Endometrial microvascular endothelial cells (primary cell): Measurements from ENCODE around the gene HAS3. TPM values are rescaled to one million over a fixed set of nuclear protein-coding genes. Genes with fewer than 3 reads are reported as not detected.
"Not testable (repeated sequence)": the region's sequence is repeated elsewhere in the genome, so short reads cannot be mapped to it uniquely, and the experiment has no call there.

ENCODE experiments used
- in situ Hi-C: cut with HindIII; loops from 2 replicates; pipeline ENCODE4 v1.10.0; 2017; ENCODE audit warnings: low sequenced_read_pairs, low pct_unique_long_range_greater_than_20kb; ENCODE audit errors: inconsistent ontology term
- total RNA-seq: library from RNA; depleted of rRNA; stranded (reverse); fragments of >200 nt; gene quantifications from one replicate; pipeline ENCODE4 v1.2.3, GENCODE V29; 2015; ENCODE audit errors: inconsistent ontology term

Gene HAS3
- total RNA-seq, 1 donor from 2014 or later = not detected

GRCh38 chr16:69114346-69114975 lies 9.0 kb downstream of the HAS3 start:
- in situ Hi-C loops = loop anchor here (25.0 kb wide), 1 partner anchor 202 kb away; no protein-coding TSS in a partner anchor

GRCh38 chr16:69114976-69115355 lies 9.5 kb downstream of the HAS3 start:
- in situ Hi-C loops = loop anchor here (25.0 kb wide), 1 partner anchor 203 kb away; no protein-coding TSS in a partner anchor

- in situ Hi-C loops = loop anchor here (25.0 kb wide), 1 partner anchor 203 kb away; no protein-coding TSS in a partner anchor
Observed at GRCh38 chr16:69115361-69115760, 9.9 kb downstream of the HAS3 start.

- in situ Hi-C loops = loop anchor here (25.0 kb wide), 1 partner anchor 204 kb away; no protein-coding TSS in a partner anchor
Observed at GRCh38 chr16:69115837-69116236, 10.4 kb downstream of the HAS3 start.

- in situ Hi-C loops = loop anchor here (25.0 kb wide), 1 partner anchor 204 kb away; no protein-coding TSS in a partner anchor
Observed at GRCh38 chr16:69116256-69116875, 10.9 kb downstream of the HAS3 start.

GRCh38 chr16:69116906-69117305 lies 11.5 kb downstream of the HAS3 start:
- in situ Hi-C loops = loop anchor here (25.0 kb wide), 1 partner anchor 205 kb away; no protein-coding TSS in a partner anchor

GRCh38 chr16:69118468-69118867 lies 13.0 kb downstream of the HAS3 start:
- in situ Hi-C loops = loop anchor here (25.0 kb wide), 1 partner anchor 206 kb away; no protein-coding TSS in a partner anchor

- in situ Hi-C loops = loop anchor here (25.0 kb wide), 1 partner anchor 207 kb away; no protein-coding TSS in a partner anchor
Observed at GRCh38 chr16:69118994-69119393, 13.5 kb downstream of the HAS3 start.

- in situ Hi-C loops = loop anchor here (25.0 kb wide), 1 partner anchor 207 kb away; no protein-coding TSS in a partner anchor
Observed at GRCh38 chr16:69119536-69119935, 14.1 kb downstream of the HAS3 start.

GRCh38 chr16:69120096-69120664 lies 14.7 kb downstream of the HAS3 start:
- in situ Hi-C loops = loop anchor here (25.0 kb wide), 1 partner anchor 208 kb away; no protein-coding TSS in a partner anchor

- in situ Hi-C loops = loop anchor here (25.0 kb wide), 1 partner anchor 212 kb away; no protein-coding TSS in a partner anchor
Observed at GRCh38 chr16:69123910-69124309, 18.5 kb downstream of the HAS3 start.

- in situ Hi-C loops = loop anchor here (25.0 kb wide), 1 partner anchor 212 kb away; no protein-coding TSS in a partner anchor
Observed at GRCh38 chr16:69124406-69124805, 19.0 kb downstream of the HAS3 start.

GRCh38 chr16:69124961-69125360 lies 19.5 kb downstream of the HAS3 start:
- in situ Hi-C loops = loop anchor here (25.0 kb wide), 1 partner anchor 213 kb away; no protein-coding TSS in a partner anchor

- in situ Hi-C loops = no loop called here
Observed at GRCh38 chr16:69126221-69126620, 20.8 kb downstream of the HAS3 start.

GRCh38 chr16:69126801-69127200 lies 21.3 kb downstream of the HAS3 start:
- in situ Hi-C loops = not testable (repeated sequence)

GRCh38 chr16:69127966-69128510 lies 22.6 kb downstream of the HAS3 start:
- in situ Hi-C loops = no loop called here

- in situ Hi-C loops = no loop called here
Observed at GRCh38 chr16:69130461-69130860, 25.0 kb downstream of the HAS3 start.

GRCh38 chr16:69131167-69131838 lies 25.9 kb downstream of the HAS3 start:
- in situ Hi-C loops = no loop called here
